Measurements from ENCODE around the gene MELTF. TPM values are rescaled to one million over a fixed set of nuclear protein-coding genes. Genes with fewer than 3 reads are reported as not detected.

MELTF gene
- polyA plus RNA-seq, 2 of the 4 experiments (the other 2 are of a cell fraction), result 10.5 to 23.4 TPM

GRCh38 chr3:196979545-196979944 lies 50.1 kb downstream of the MELTF start:
- POLR2A ChIA-PET, result no interaction called here
- 76% methylated on average over 10 of the region's 10 CpGs for WGBS (ENCODE audit: missing lambda C conversion rate)
- ATAC-seq (no peak), DNase-seq (ENCODE audit: low read depth in 1 of 2, low spot score in 1 of 2) (no peak), FAIRE-seq (no peak)
- no peak overlapping the region for H3K27ac ChIP-seq
- no peaks in the 10 kb centered on the region for H3K4me1 ChIP-seq
- no peak overlapping the region for H3K4me2 ChIP-seq
- H3K4me3 ChIP-seq, result no peak overlapping the region
- TF ChIP-seq HOXB13 (CRISPR knock-in tag; IDR thresholded peaks at IDR 0.05; ENCODE audit: low read depth), result no peak
- no peak for TF ChIP-seq MAX (IDR thresholded peaks at IDR 0.05)
- no peak for TF ChIP-seq BCL3 (IDR thresholded peaks at IDR 0.05)
- no peak for TF ChIP-seq HDAC2 (IDR thresholded peaks at IDR 0.05)
- TF ChIP-seq TFCP2L1 (CRISPR knock-in tag; IDR thresholded peaks at IDR 0.05), result no peak
- no peak for TF ChIP-seq ZSCAN20 (CRISPR knock-in tag; IDR thresholded peaks at IDR 0.05)
- TF ChIP-seq KDM5A (IDR thresholded peaks at IDR 0.05), result no peak
- no peak for TF ChIP-seq BHLHE40 (IDR thresholded peaks at IDR 0.05; ENCODE audit: low read depth, low read length)
- TF ChIP-seq TP53 (CRISPR knock-in tag; IDR thresholded peaks at IDR 0.05), result no peak
- no peak for TF ChIP-seq E2F6 (IDR thresholded peaks at IDR 0.05; ENCODE audit: borderline replicate concordance, low read depth)
- TF ChIP-seq GATA3 (IDR thresholded peaks at IDR 0.05; ENCODE audit: borderline replicate concordance), result no peak
- TF ChIP-seq ELK1 (IDR thresholded peaks at IDR 0.05; ENCODE audit: low read depth, low read length), result no peak
- TF ChIP-seq PHF8 (IDR thresholded peaks at IDR 0.05; ENCODE audit: borderline replicate concordance, low read depth), result no peak
- TF ChIP-seq RFX5 (IDR thresholded peaks at IDR 0.05), result no peak
- no peak for TF ChIP-seq EHF (CRISPR knock-in tag; IDR thresholded peaks at IDR 0.05)
- TF ChIP-seq POLR2A (IDR thresholded peaks at IDR 0.05; ENCODE audit: low read length), result no peak
- no peak for TF ChIP-seq POLR2AphosphoS2 (conservative IDR thresholded peaks at IDR 0.05; ENCODE audit: low read length)
- TF ChIP-seq MAFK (IDR thresholded peaks at IDR 0.05; ENCODE audit: partially characterized antibody), result no peak
- no peak for TF ChIP-seq NPAS2 (CRISPR knock-in tag; IDR thresholded peaks at IDR 0.05; ENCODE audit: borderline replicate concordance)
- TF ChIP-seq HEYL (CRISPR knock-in tag; IDR thresholded peaks at IDR 0.05), result no peak
- CTCF ChIA-PET, result interaction anchor here (0.6 to 3.5 kb wide), 9 partner anchors 9 to 1385 kb away, joined by 3 to 17 read pairs (median 4); partner anchors contain the start of gene MELTF
- 0 out of 3 replicates have a peak, but pooled peaks cover 4% of the 10 kb centered on the region for H3K9me3 ChIP-seq

GRCh38 chr3:196976941-196977340 lies 52.7 kb downstream of the MELTF start:
- no peak overlapping the region for H3K27ac ChIP-seq
- H3K4me1 ChIP-seq, result no peaks in the 10 kb centered on the region
- ChIA-PET CTCF (interaction anchor here (0.7 to 3.0 kb wide), 2 partner anchors 11 to 14 kb away, joined by 3 to 17 read pairs; no protein-coding TSS in a partner anchor), POLR2A (no interaction called here)
- no peak overlapping the region for H3K4me3 ChIP-seq
- no peaks in the 10 kb centered on the region for H3K9me3 ChIP-seq
- ATAC-seq, result no peak
- no peak for TF ChIP-seq EP300 (IDR thresholded peaks at IDR 0.05)
- no peak for TF ChIP-seq NR3C1 (IDR thresholded peaks at IDR 0.05)
- TF ChIP-seq MAFK (IDR thresholded peaks at IDR 0.05; ENCODE audit: partially characterized antibody), result no peak
- TF ChIP-seq EHF (CRISPR knock-in tag; IDR thresholded peaks at IDR 0.05), result no peak
- TF ChIP-seq TP53 (CRISPR knock-in tag; IDR thresholded peaks at IDR 0.05), result no peak
- no peak for TF ChIP-seq E2F6 (IDR thresholded peaks at IDR 0.05; ENCODE audit: borderline replicate concordance, low read depth)
- no peak for TF ChIP-seq HOXB13 (CRISPR knock-in tag; IDR thresholded peaks at IDR 0.05; ENCODE audit: low read depth)
- TF ChIP-seq POLR2A (IDR thresholded peaks at IDR 0.05; ENCODE audit: low read length), result no peak
- no peak for TF ChIP-seq REST (IDR thresholded peaks at IDR 0.05)
- no peak for TF ChIP-seq KDM1A (IDR thresholded peaks at IDR 0.05; ENCODE audit: low read depth)
- no peak for TF ChIP-seq RCOR1 (IDR thresholded peaks at IDR 0.05; ENCODE audit: low read depth, low read length)
- TF ChIP-seq SMC3 (IDR thresholded peaks at IDR 0.05), result no peak
- TF ChIP-seq CEBPB (IDR thresholded peaks at IDR 0.05), result no peak
- TF ChIP-seq PBX3 (IDR thresholded peaks at IDR 0.05), result no peak
- TF ChIP-seq SREBF2 (IDR thresholded peaks at IDR 0.05), result no peak
- TF ChIP-seq HEYL (CRISPR knock-in tag; IDR thresholded peaks at IDR 0.05), result no peak
- TF ChIP-seq HOXB5 (CRISPR knock-in tag; IDR thresholded peaks at IDR 0.05), result no peak
- no peak for TF ChIP-seq ESRRA (IDR thresholded peaks at IDR 0.05; ENCODE audit: borderline replicate concordance, low read length)
- no peak for TF ChIP-seq BHLHE40 (IDR thresholded peaks at IDR 0.05; ENCODE audit: low read depth, low read length)
- TF ChIP-seq HDAC2 (IDR thresholded peaks at IDR 0.05), result no peak
- no peak for FAIRE-seq
- WGBS (ENCODE audit: missing lambda C conversion rate), result 79% methylated on average over 8 of the region's 11 CpGs
- H3K4me2 ChIP-seq, result no peak overlapping the region
- no peak for DNase-seq (ENCODE audit: low read depth in 1 of 2, low spot score in 1 of 2)

Data from A549 (cell line).